Cardiac fibroblast (primary cell): ENCODE data around the gene TRABD2A.

Source experiments
- DNase-seq, 2 donors: peaks; one replicate each; pipeline versions ENCODE4 v3.0.0 to v3.0.0-alpha.2; 2010; ENCODE audit warnings: low read depth in 2 of 2
- H3K4me3 ChIP-seq, 2 donors: replicated peaks in 1 of 2; 1 replicate in 1 of 2; 2 replicates in 1 of 2; pipeline ENCODE4 v1.5.1; 2011; ENCODE audit warnings: low read depth in 2 of 2, low read length in 2 of 2, mild to moderate bottlenecking in 2 of 2, moderate library complexity in 1 of 2
- TF ChIP-seq, protein P1 (sequence below): IDR thresholded peaks from one replicate; pipeline ENCODE4 v1.5.1; 2011; ENCODE audit warnings: low read depth, mild to moderate bottlenecking, low read length, inconsistent platforms

Gene TRABD2A

GRCh38 chr2:84858937-84859336 is 21.9 kb downstream of the TRABD2A start:
- no peak overlapping the region for H3K4me3 ChIP-seq
- no peak for DNase-seq
- TF ChIP-seq, protein P1, sequence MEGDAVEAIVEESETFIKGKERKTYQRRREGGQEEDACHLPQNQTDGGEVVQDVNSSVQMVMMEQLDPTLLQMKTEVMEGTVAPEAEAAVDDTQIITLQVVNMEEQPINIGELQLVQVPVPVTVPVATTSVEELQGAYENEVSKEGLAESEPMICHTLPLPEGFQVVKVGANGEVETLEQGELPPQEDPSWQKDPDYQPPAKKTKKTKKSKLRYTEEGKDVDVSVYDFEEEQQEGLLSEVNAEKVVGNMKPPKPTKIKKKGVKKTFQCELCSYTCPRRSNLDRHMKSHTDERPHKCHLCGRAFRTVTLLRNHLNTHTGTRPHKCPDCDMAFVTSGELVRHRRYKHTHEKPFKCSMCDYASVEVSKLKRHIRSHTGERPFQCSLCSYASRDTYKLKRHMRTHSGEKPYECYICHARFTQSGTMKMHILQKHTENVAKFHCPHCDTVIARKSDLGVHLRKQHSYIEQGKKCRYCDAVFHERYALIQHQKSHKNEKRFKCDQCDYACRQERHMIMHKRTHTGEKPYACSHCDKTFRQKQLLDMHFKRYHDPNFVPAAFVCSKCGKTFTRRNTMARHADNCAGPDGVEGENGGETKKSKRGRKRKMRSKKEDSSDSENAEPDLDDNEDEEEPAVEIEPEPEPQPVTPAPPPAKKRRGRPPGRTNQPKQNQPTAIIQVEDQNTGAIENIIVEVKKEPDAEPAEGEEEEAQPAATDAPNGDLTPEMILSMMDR: no peak

- TF ChIP-seq, protein P1: no peak
- DNase-seq: no peak
- no peak overlapping the region for H3K4me3 ChIP-seq
Measured at GRCh38 chr2:84858123-84858522, 22.8 kb downstream of the TRABD2A start.

DNA sequence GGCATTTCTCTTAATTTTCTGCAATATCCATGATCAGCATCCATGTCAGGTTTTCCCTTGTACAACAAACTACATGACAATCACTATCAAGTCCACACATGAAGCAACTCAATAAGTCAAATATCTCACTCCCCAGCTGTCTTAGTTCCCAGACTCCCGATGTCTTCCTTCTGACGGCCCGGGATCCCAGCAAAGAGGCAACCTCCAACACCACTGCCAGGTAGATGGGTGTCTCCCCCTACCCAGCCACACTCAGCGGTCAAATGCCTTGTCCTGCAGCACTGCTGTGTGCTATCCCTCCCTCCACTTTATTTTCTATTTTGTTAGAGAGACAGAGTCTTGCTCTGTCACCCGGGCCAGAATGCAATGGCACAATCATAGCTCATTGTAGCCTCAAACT is 23.3 kb downstream of the TRABD2A start:
- TF ChIP-seq, protein P1: no peak
- no peak overlapping the region for H3K4me3 ChIP-seq
- no peak for DNase-seq

DNA sequence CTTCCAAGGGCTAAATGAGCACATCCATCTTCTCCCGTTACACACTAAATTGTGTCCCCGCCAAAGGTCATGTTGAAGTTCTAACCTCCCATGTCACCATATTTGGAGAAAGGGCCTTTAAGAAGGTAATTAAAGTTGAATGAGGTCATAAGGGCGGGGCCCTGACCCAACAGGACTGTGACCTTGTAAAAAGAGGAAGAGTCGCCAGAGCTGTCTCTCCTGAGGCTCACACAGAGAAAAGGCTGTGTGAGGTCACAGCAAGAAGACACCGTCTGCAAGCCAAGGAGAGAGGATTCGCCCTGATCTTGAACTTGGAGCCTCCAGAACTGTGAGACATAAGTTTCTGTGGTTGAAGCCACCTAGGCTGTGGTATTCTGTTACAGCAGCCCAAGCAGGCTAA is 24.1 kb downstream of the TRABD2A start:
- TF ChIP-seq, protein P1: no peak
- H3K4me3 ChIP-seq: no peak overlapping the region
- DNase-seq: no peak

DNA sequence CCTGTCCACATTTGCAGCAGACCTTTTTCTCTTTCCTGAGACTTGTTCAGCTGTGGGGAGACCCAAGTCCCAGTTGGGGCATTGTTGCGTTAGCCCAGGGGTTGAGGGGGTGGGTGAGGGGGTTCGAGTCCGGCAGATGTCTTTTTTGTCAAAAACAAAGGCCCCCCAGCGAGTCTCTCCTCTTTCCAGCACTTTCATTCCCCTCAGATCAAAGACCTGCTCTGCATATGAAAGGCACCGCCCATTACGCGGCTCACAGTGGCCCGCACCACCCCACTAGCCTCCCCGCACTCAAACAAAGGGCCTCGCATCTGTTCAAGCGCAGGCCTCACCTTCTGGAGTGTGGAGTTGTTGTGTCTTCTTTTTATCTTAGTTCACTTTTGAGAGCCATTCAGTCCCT is 25.2 kb downstream of the TRABD2A start:
- TF ChIP-seq, protein P1: no peak
- no peak for DNase-seq
- H3K4me3 ChIP-seq: no peak overlapping the region

DNA sequence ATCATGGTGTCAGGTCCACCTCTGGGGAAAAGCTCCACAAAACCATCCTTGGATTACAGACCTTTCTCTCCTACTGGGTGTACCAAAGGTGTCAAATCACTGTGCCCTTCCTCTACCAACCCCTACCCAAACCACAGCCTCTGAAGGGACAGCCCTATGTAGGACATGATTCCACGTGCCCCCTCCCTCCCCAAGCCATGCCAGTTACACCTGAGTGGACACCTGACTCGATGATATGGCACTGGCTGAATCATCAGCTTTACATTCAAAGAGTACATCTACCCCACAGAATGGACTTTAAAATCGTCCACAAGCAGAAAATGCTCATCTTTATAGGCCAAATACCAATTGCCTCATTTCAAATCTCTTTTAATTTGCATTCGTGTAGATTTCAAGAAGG is 26.0 kb downstream of the TRABD2A start:
- TF ChIP-seq, protein P1: no peak
- H3K4me3 ChIP-seq: no peak overlapping the region
- no peak for DNase-seq

DNA sequence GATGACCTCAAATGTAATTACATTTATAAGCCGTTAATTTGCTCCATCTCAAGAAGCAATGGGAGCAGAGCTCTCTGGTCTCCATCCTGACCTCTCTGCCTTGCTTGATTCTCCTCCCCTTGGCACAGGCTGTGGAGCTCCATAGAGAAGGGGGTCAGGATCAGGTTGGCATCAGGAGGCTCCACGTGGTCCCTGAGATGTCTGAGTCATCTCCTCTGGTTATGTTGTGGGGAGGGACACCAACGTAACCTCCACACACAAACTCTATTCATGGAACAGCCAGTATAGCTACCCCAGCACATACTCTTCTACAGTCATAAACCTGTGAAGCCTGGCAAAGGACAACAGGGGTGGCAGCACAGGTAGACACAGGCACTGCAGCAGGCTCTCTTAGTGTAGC is 29.0 kb downstream of the TRABD2A start:
- H3K4me3 ChIP-seq: no peak overlapping the region
- TF ChIP-seq, protein P1: no peak
- DNase-seq: no peak
